Chondrocyte (in vitro differentiated cells): Measurements from ENCODE around the gene FAM110D. TPM values are rescaled to one million over a fixed set of nuclear protein-coding genes. Genes with fewer than 3 reads are reported as not detected.

Experiments
- DNase-seq: peaks from one replicate; pipeline ENCODE4 v3.0.0; 2021; ENCODE audit warnings: mixed read lengths, low spot score
- H3K27ac Mint-ChIP-seq: one replicate; pipeline ENCODE4 v1.8.0; 2021; ENCODE audit warnings: mild to moderate bottlenecking, moderate library complexity, mixed read lengths; ENCODE audit not compliant: unreplicated experiment
- H3K27me3 Mint-ChIP-seq: 2 replicates; pipeline ENCODE4 v1.8.0; 2021; ENCODE audit warnings: low read depth, mixed read lengths
- H3K36me3 Mint-ChIP-seq: 2 replicates; pipeline ENCODE4 v1.8.0; 2021; ENCODE audit warnings: low read depth, mixed read lengths
- H3K4me1 Mint-ChIP-seq: 2 replicates; pipeline ENCODE4 v1.8.0; 2021; ENCODE audit warnings: low read depth, mild to moderate bottlenecking, mixed read lengths
- H3K4me3 Mint-ChIP-seq: one replicate; pipeline ENCODE4 v1.8.0; 2021; ENCODE audit warnings: mild to moderate bottlenecking, moderate library complexity, mixed read lengths; ENCODE audit not compliant: unreplicated experiment
- H3K9me3 Mint-ChIP-seq: 2 replicates; pipeline ENCODE4 v1.8.0; 2021; ENCODE audit warnings: low read depth, mixed read lengths
- total RNA-seq: library from RNA; stranded (reverse); gene quantifications from 3 replicates; pipeline ENCODE4 v1.2.1, GENCODE V29; 2021
- TF ChIP-seq, protein P1 (sequence below): fragments of 200-600 bp; sonication (generic); IDR thresholded peaks from 2 replicates; pipeline ENCODE4 v1.5.0; 2021; ENCODE audit warnings: antibody characterized with exemption, mild to moderate bottlenecking, moderate library complexity

The FAM110D gene
- total RNA-seq, 1 donor from 2014 or later = 0.22 TPM

GRCh38 chr1:26184883-26185282 lies 26.0 kb downstream of the FAM110D start:
- H3K4me1 Mint-ChIP-seq = no peaks in the 10 kb centered on the region
- peaks cover 1% of the 10 kb centered on the region for H3K36me3 Mint-ChIP-seq

DNA sequence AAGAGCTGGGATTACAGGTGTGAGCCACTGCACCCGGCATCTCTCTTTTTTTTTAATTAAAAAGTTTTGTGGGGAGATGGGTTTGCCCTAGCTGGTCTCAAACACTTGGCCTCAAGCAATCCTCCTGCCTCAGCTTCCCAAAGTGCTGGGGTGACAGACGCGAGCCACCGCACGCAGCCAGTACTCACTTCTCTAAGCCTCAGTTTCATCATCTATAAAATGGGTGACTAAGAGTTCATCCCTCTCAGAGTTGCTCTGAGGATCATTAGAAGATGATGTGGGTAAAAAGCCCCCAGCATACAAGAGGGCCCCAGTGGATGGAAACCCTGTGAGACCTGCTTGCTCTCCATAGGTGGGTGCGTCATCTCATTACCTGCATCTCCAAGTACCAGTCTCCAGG lies 29.0 kb downstream of the FAM110D start:
- Mint-ChIP-seq H3K27me3 (peaks cover 2% of the 10 kb centered on the region), H3K4me3 (no peak overlapping the region), H3K36me3 (peaks cover 1% of the 10 kb centered on the region), H3K27ac (no peak overlapping the region), H3K4me1 (no peaks in the 10 kb centered on the region), H3K9me3 (no peaks in the 10 kb centered on the region)
- TF ChIP-seq, protein P1, sequence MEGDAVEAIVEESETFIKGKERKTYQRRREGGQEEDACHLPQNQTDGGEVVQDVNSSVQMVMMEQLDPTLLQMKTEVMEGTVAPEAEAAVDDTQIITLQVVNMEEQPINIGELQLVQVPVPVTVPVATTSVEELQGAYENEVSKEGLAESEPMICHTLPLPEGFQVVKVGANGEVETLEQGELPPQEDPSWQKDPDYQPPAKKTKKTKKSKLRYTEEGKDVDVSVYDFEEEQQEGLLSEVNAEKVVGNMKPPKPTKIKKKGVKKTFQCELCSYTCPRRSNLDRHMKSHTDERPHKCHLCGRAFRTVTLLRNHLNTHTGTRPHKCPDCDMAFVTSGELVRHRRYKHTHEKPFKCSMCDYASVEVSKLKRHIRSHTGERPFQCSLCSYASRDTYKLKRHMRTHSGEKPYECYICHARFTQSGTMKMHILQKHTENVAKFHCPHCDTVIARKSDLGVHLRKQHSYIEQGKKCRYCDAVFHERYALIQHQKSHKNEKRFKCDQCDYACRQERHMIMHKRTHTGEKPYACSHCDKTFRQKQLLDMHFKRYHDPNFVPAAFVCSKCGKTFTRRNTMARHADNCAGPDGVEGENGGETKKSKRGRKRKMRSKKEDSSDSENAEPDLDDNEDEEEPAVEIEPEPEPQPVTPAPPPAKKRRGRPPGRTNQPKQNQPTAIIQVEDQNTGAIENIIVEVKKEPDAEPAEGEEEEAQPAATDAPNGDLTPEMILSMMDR = no peak
- DNase-seq = no peak

More at GRCh38 chr1:26184883-26185282, 26.0 kb downstream of the FAM110D start:
- H3K4me3 Mint-ChIP-seq = no peak overlapping the region
- TF ChIP-seq, protein P1 = no peak
- H3K9me3 Mint-ChIP-seq = no peaks in the 10 kb centered on the region
- DNase-seq = no peak
- H3K27ac Mint-ChIP-seq = no peak overlapping the region
- H3K27me3 Mint-ChIP-seq = no peaks in the 10 kb centered on the region

DNA sequence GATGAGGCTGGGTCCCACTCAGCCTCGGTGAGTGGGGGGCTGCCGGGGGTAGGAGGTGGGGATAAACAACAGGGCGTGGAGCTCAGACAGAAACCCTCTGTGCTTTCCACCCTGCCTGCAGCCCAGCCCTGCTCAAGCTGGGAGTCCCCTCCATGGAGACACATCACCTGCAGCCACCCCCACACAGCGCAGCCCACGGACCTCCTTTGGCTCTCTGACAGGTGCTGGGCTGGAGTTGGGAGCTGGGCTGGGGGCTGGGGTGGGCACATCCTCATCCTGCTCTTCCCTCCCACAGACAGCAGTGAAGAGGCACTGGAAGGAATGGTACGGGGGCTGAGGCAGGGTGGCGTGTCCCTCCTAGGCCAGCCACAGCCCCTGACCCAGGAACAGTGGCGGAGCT lies 29.6 kb downstream of the FAM110D start:
- Mint-ChIP-seq H3K27me3 (peaks cover 2% of the 10 kb centered on the region), H3K4me3 (no peak overlapping the region), H3K9me3 (no peaks in the 10 kb centered on the region), H3K4me1 (no peaks in the 10 kb centered on the region), H3K36me3 (peaks cover 1% of the 10 kb centered on the region), H3K27ac (no peak overlapping the region)
- TF ChIP-seq, protein P1 = no peak
- no peak for DNase-seq

GRCh38 chr1:26189331-26189730 lies 30.5 kb downstream of the FAM110D start:
- Mint-ChIP-seq H3K36me3 (peaks cover 1% of the 10 kb centered on the region), H3K4me1 (no peaks in the 10 kb centered on the region), H3K27me3 (peaks cover 6% of the 10 kb centered on the region), H3K9me3 (no peaks in the 10 kb centered on the region), H3K4me3 (no peak overlapping the region), H3K27ac (no peak overlapping the region)
- no peak for DNase-seq
- TF ChIP-seq, protein P1 = no peak

DNA sequence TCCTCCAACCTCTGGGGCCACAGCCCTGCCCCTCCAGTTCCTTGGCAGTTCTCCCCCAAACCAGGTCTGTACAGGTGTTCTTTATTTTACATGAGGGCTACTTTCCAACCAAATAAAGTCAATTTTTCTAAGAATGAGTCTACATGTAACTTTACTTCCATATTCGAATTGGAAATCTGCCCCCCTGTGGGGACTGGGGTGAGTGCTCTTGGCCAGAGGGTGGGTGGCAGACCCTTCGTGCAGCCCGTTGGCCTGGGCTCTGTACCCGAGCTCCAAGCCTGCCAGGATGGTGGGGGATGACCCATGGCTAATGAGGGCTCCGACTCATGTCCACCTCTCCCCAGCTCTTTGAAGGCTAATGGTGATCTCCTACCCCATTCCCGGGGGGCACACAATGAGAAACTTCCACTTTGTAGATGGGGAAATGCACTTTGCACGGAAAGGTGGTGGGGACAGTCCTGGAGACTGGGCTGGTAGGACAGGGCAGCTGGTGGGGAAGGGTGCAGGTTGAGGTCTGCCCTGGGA lies 30.9 kb downstream of the FAM110D start:
- no peaks in the 10 kb centered on the region for H3K9me3 Mint-ChIP-seq
- H3K27ac Mint-ChIP-seq = no peak overlapping the region
- H3K4me1 Mint-ChIP-seq = no peaks in the 10 kb centered on the region
- TF ChIP-seq, protein P1 = no peak
- peaks cover 1% of the 10 kb centered on the region for H3K36me3 Mint-ChIP-seq
- H3K4me3 Mint-ChIP-seq = no peak overlapping the region
- DNase-seq = no peak
- H3K27me3 Mint-ChIP-seq = peaks cover 7% of the 10 kb centered on the region
